GM23338 (cell line): ENCODE results near the gene USP17L22. TPM values are rescaled to one million over a fixed set of nuclear protein-coding genes. Genes with fewer than 3 reads are reported as not detected.
"Not testable (repeated sequence)": the region's sequence is repeated elsewhere in the genome, so short reads cannot be mapped to it uniquely, and the experiment has no call there.

ENCODE experiments used
- ATAC-seq: fragments of 200-7000 bp; cut with Tn5 transposase; 3 replicates; pipeline ENCODE4 v1.9.1; 2020
- DNase-seq: peaks from one replicate; pipeline ENCODE4 v3.0.0-alpha.2; 2015; ENCODE audit warnings: low spot score
- H2AFZ ChIP-seq: fragments of 200-600 bp; sonication (generic); 2 replicates; pipeline ENCODE4 v1.8.0; 2016; ENCODE audit warnings: antibody characterized with exemption, mild to moderate bottlenecking, moderate library complexity
- H3F3A ChIP-seq: fragments of 200-600 bp; sonication (generic); replicated peaks from 2 replicates; pipeline ENCODE4 v1.8.0; 2017; ENCODE audit warnings: antibody characterized with exemption, mixed run types, low read depth
- H3K27ac ChIP-seq: fragments of 200-600 bp; sonication (generic); 2 replicates; pipeline ENCODE4 v1.6.1; 2016; ENCODE audit warnings: low read depth
- H3K27me3 ChIP-seq: fragments of 200-600 bp; sonication (generic); 2 replicates; pipeline ENCODE4 v1.8.0; 2016; ENCODE audit warnings: mild to moderate bottlenecking, mixed run types, moderate library complexity; ENCODE audit not compliant: insufficient read depth
- H3K36me3 ChIP-seq: fragments of 200-600 bp; sonication (generic); 2 replicates; pipeline ENCODE4 v1.8.0; 2016; ENCODE audit warnings: mild to moderate bottlenecking; ENCODE audit not compliant: insufficient read depth
- H3K4me1 ChIP-seq: fragments of 200-600 bp; sonication (generic); 2 replicates; pipeline ENCODE4 v1.8.0; 2016; ENCODE audit warnings: mild to moderate bottlenecking, moderate library complexity; ENCODE audit not compliant: insufficient read depth
- H3K4me2 ChIP-seq: fragments of 200-600 bp; sonication (generic); 2 replicates; pipeline ENCODE4 v1.7.1; 2017; ENCODE audit warnings: mixed run types
- H3K4me3 ChIP-seq: fragments of 200-600 bp; sonication (generic); 2 replicates; pipeline ENCODE4 v1.6.1; 2016; ENCODE audit warnings: mixed run types
- H3K79me2 ChIP-seq: fragments of 200-600 bp; sonication (generic); replicated peaks from 2 replicates; pipeline ENCODE4 v1.8.0; 2017; ENCODE audit warnings: mild to moderate bottlenecking; ENCODE audit not compliant: insufficient read depth
- H3K9me2 ChIP-seq: fragments of 200-600 bp; sonication (generic); 2 replicates; pipeline ENCODE4 v1.8.0; 2017; ENCODE audit not compliant: insufficient read depth
- H4K20me1 ChIP-seq: fragments of 200-600 bp; sonication (generic); replicated peaks from 2 replicates; pipeline ENCODE4 v1.8.0; 2017; ENCODE audit warnings: mild to moderate bottlenecking; ENCODE audit not compliant: insufficient read depth
- H3K27ac Mint-ChIP-seq: 2 replicates; pipeline ENCODE4 v1.8.0; 2020; ENCODE audit warnings: inconsistent platforms, mild to moderate bottlenecking, moderate library complexity, mixed read lengths
- H3K27me3 Mint-ChIP-seq: 3 replicates; pipeline ENCODE4 v1.8.0; 2022; ENCODE audit warnings: low read depth, mild to moderate bottlenecking, moderate library complexity, mixed read lengths, inconsistent platforms; ENCODE audit not compliant: insufficient read depth, poor library complexity
- H3K36me3 Mint-ChIP-seq: 3 replicates; pipeline ENCODE4 v1.8.0; 2021; ENCODE audit warnings: low read depth, mild to moderate bottlenecking, inconsistent platforms, moderate library complexity, mixed read lengths
- H3K4me1 Mint-ChIP-seq: 3 replicates; pipeline ENCODE4 v1.8.0; 2020; ENCODE audit warnings: mild to moderate bottlenecking, inconsistent platforms, mixed read lengths
- H3K4me3 Mint-ChIP-seq: 3 replicates; pipeline ENCODE4 v1.8.0; 2021; ENCODE audit warnings: moderate library complexity, mild to moderate bottlenecking, inconsistent platforms, mixed read lengths
- H3K9me3 Mint-ChIP-seq: 3 replicates; pipeline ENCODE4 v1.8.0; 2020; ENCODE audit warnings: moderate library complexity, mild to moderate bottlenecking, inconsistent platforms, mixed read lengths
- long read RNA-seq: library from polyadenylated mRNA; unstranded; transcript quantifications from one replicate; pipeline ENCODE4 v2.0.0, GENCODE V29; 2020; ENCODE audit not compliant: unreplicated experiment
- polyA plus RNA-seq: library from polyadenylated mRNA; unstranded; fragments of >200 nt; fragmentation: Nextera tagmentation; extraction: Ambion mirVana; gene quantifications from 2 replicates; pipeline ENCODE4 v1.2.1, GENCODE V29; 2016
- total RNA-seq: library from RNA; depleted of rRNA; stranded (reverse); fragments of >200 nt; shearing (Covaris generic); gene quantifications from 2 replicates; pipeline ENCODE4 v1.2.3, GENCODE V29; 2014; rRNA removed
- TF ChIP-seq, protein P1 (sequence below), 2 experiments: fragments of 200-600 bp in 1 of 2; sonication (generic) in 1 of 2; conservative IDR thresholded peaks; 2 replicates each; pipeline versions ENCODE4 v1.5.1 to v1.6.1; 2016 to 2017; ENCODE audit warnings: antibody characterized with exemption in 2 of 2, low read depth in 2 of 2, mild to moderate bottlenecking in 2 of 2, moderate library complexity in 1 of 2

USP17L22 gene, protein sequence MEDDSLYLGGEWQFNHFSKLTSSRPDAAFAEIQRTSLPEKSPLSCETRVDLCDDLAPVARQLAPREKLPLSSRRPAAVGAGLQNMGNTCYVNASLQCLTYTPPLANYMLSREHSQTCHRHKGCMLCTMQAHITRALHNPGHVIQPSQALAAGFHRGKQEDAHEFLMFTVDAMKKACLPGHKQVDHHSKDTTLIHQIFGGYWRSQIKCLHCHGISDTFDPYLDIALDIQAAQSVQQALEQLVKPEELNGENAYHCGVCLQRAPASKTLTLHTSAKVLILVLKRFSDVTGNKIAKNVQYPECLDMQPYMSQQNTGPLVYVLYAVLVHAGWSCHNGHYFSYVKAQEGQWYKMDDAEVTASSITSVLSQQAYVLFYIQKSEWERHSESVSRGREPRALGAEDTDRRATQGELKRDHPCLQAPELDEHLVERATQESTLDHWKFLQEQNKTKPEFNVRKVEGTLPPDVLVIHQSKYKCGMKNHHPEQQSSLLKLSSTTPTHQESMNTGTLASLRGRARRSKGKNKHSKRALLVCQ
- total RNA-seq, result not detected in 2 replicates
- not detected in 2 replicates for polyA plus RNA-seq
- long read RNA-seq, result 0 reads

DNA sequence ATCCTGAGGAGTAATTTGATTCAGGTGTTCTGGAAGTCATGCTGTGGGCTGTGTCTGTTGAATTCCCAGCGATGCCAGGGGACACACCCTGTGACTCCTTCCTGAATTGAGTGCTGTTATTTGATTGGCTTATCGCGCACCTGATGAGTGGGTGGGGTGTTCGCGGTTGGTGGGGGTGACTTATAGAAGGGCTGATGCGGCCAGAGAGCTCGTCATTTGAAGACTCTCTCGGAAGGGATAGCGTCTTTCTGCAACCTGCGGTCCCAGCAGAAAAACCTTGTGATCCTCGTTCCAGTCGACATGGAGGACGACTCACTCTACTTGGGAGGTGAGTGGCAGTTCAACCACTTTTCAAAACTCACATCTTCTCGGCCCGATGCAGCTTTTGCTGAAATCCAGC, at the start of gene USP17L22:
Gene USP17L22, plus strand, starts transcription at position 301 of the 400 bp plus-strand sequence. Its CDS starts 0 bp downstream, at position 301.
- H3K4me2 ChIP-seq, DNase-seq, ATAC-seq, H2AFZ ChIP-seq, H3K4me1 ChIP-seq, H3K4me3 Mint-ChIP-seq, H3K4me3 ChIP-seq, H3F3A ChIP-seq, H3K4me1 Mint-ChIP-seq, H3K36me3 Mint-ChIP-seq, H3K27ac ChIP-seq, H3K27me3 Mint-ChIP-seq, H3K36me3 ChIP-seq, H3K27me3 ChIP-seq, H4K20me1 ChIP-seq, H3K79me2 ChIP-seq, H3K27ac Mint-ChIP-seq, H3K9me3 Mint-ChIP-seq, H3K9me2 ChIP-seq: not testable (repeated sequence)

DNA sequence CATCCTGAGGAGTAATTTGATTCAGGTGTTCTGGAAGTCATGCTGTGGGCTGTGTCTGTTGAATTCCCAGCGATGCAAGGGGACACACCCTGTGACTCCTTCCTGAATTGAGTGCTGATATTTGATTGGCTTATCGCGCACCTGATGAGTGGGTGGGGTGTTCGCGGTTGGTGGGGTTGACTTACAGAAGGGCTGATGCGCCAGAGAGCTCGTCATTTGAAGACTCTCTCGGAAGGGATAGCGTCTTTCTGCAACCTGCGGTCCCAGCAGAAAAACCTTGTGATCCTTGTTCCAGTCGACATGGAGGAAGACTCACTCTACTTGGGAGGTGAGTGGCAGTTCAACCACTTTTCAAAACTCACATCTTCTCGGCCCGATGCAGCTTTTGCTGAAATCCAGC, 47.6 kb upstream of the USP17L22 start, which contains the start of gene USP17L12:
Gene USP17L12, plus strand, starts transcription at position 301 of the 400 bp plus-strand sequence. Its CDS starts 0 bp downstream, at position 301.
- H4K20me1 ChIP-seq, H3K9me3 Mint-ChIP-seq, H3K4me3 ChIP-seq, H3K36me3 ChIP-seq, ATAC-seq, DNase-seq, H3K4me2 ChIP-seq, H3K79me2 ChIP-seq, H3K27me3 ChIP-seq, H3K27ac ChIP-seq, H2AFZ ChIP-seq, H3K27ac Mint-ChIP-seq, H3F3A ChIP-seq, H3K9me2 ChIP-seq, H3K4me1 Mint-ChIP-seq, H3K4me1 ChIP-seq, H3K4me3 Mint-ChIP-seq, H3K27me3 Mint-ChIP-seq, H3K36me3 Mint-ChIP-seq: not testable (repeated sequence)

DNA sequence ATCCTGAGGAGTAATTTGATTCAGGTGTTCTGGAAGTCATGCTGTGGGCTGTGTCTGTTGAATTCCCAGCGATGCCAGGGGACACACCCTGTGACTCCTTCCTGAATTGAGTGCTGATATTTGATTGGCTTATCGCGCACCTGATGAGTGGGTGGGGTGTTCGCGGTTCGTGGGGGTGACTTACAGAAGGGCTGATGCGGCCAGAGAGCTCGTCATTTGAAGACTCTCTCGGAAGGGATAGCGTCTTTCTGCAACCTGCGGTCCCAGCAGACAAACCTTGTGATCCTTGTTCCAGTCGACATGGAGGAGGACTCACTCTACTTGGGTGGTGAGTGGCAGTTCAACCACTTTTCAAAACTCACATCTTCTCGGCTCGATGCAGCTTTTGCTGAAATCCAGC, 42.8 kb upstream of the USP17L22 start, which contains the start of gene USP17L13:
Gene USP17L13, plus strand, starts transcription at position 301 of the 400 bp plus-strand sequence. Its CDS starts 0 bp downstream, at position 301.
- not testable (repeated sequence) for H3K9me3 Mint-ChIP-seq, H2AFZ ChIP-seq, H3K36me3 ChIP-seq, H4K20me1 ChIP-seq, H3K27ac Mint-ChIP-seq, H3K27ac ChIP-seq, H3K27me3 Mint-ChIP-seq, H3K4me1 Mint-ChIP-seq, H3K4me3 Mint-ChIP-seq, H3K9me2 ChIP-seq, H3K79me2 ChIP-seq, ATAC-seq, H3K27me3 ChIP-seq, H3K4me1 ChIP-seq, H3F3A ChIP-seq, H3K4me3 ChIP-seq, H3K36me3 Mint-ChIP-seq, H3K4me2 ChIP-seq, DNase-seq

DNA sequence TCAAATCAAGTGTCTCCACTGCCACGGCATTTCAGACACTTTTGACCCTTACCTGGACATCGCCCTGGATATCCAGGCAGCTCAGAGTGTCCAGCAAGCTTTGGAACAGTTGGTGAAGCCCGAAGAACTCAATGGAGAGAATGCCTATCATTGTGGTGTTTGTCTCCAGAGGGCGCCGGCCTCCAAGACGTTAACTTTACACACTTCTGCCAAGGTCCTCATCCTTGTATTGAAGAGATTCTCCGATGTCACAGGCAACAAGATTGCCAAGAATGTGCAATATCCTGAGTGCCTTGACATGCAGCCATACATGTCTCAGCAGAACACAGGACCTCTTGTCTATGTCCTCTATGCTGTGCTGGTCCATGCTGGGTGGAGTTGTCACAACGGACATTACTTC, 37.2 kb upstream of the USP17L22 start:
- not testable (repeated sequence) for H3K9me3 Mint-ChIP-seq, H3K36me3 Mint-ChIP-seq, H3K27ac ChIP-seq, H4K20me1 ChIP-seq, H3F3A ChIP-seq, H3K4me3 ChIP-seq, H3K4me1 ChIP-seq, H3K27ac Mint-ChIP-seq, H3K27me3 ChIP-seq, H3K36me3 ChIP-seq, H3K9me2 ChIP-seq, H2AFZ ChIP-seq, H3K27me3 Mint-ChIP-seq, H3K4me3 Mint-ChIP-seq, DNase-seq, H3K79me2 ChIP-seq, H3K4me1 Mint-ChIP-seq, H3K4me2 ChIP-seq, ATAC-seq
- TF ChIP-seq, protein P1, sequence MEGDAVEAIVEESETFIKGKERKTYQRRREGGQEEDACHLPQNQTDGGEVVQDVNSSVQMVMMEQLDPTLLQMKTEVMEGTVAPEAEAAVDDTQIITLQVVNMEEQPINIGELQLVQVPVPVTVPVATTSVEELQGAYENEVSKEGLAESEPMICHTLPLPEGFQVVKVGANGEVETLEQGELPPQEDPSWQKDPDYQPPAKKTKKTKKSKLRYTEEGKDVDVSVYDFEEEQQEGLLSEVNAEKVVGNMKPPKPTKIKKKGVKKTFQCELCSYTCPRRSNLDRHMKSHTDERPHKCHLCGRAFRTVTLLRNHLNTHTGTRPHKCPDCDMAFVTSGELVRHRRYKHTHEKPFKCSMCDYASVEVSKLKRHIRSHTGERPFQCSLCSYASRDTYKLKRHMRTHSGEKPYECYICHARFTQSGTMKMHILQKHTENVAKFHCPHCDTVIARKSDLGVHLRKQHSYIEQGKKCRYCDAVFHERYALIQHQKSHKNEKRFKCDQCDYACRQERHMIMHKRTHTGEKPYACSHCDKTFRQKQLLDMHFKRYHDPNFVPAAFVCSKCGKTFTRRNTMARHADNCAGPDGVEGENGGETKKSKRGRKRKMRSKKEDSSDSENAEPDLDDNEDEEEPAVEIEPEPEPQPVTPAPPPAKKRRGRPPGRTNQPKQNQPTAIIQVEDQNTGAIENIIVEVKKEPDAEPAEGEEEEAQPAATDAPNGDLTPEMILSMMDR (conservative IDR thresholded peaks at IDR 0.05; ENCODE audit: low read depth in 2 of 2), result 0 out of 4 replicates have a peak, but pooled peaks of 1 of the 2 experiments have one; percentile 4

DNA sequence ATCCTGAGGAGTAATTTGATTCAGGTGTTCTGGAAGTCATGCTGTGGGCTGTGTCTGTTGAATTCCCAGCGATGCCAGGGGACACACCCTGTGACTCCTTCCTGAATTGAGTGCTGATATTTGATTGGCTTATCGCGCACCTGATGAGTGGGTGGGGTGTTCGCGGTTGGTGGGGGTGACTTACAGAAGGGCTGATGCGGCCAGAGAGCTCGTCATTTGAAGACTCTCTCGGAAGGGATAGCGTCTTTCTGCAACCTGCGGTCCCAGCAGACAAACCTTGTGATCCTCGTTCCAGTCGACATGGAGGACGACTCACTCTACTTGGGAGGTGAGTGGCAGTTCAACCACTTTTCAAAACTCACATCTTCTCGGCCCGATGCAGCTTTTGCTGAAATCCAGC, 33.3 kb upstream of the USP17L22 start, which contains the start of gene USP17L15:
Gene USP17L15, plus strand, starts transcription at position 301 of the 400 bp plus-strand sequence. Its CDS starts 0 bp downstream, at position 301.
- not testable (repeated sequence) for H3K4me1 Mint-ChIP-seq, H3K36me3 ChIP-seq, H3K4me2 ChIP-seq, ATAC-seq, H3K9me3 Mint-ChIP-seq, H2AFZ ChIP-seq, H3K27me3 Mint-ChIP-seq, H3K27ac ChIP-seq, H3K9me2 ChIP-seq, H3K4me3 ChIP-seq, H3F3A ChIP-seq, H3K27ac Mint-ChIP-seq, H3K27me3 ChIP-seq, H3K4me1 ChIP-seq, H3K36me3 Mint-ChIP-seq, H4K20me1 ChIP-seq, H3K79me2 ChIP-seq, DNase-seq, H3K4me3 Mint-ChIP-seq
